ENCODE results near the gene PHACTR2. TPM values are rescaled to one million over a fixed set of nuclear protein-coding genes. Genes with fewer than 3 reads are reported as not detected.
A peak's percentile ranks its signal among the peaks of the same experiment; 100 is the strongest.

Gene PHACTR2
- total and polyA plus RNA-seq, 10 of the 15 experiments (the other 5 are each of a cell fraction or from before 2014, with no cell fraction given) = 1.4 to 19.1 (median 5.3) TPM

- Histone ChIP-seq H3K9ac (ENCODE audit: control insufficient read depth, insufficient read depth, low read length) (no peak overlapping the region), H3K4me2 (ENCODE audit: control insufficient read depth, insufficient read depth) (no peak overlapping the region), H3K9me3 (replicated peaks; ENCODE audit: control insufficient read depth, insufficient read depth, low read length) (no peaks in the 10 kb centered on the region), H2AFZ (ENCODE audit: control insufficient read depth, low read depth, low read length) (no peak overlapping the region), H3K79me2 (ENCODE audit: control insufficient read depth, insufficient read depth, low read length) (no peaks in the 10 kb centered on the region), H3K27ac (ENCODE audit: control insufficient read depth, insufficient read depth) (no peak overlapping the region), H3K4me1 (ENCODE audit: control insufficient read depth, insufficient read depth, low read length) (no peaks in the 10 kb centered on the region), H3K36me3 (ENCODE audit: control insufficient read depth in 2 of 2, insufficient read depth in 2 of 2, low read length in 1 of 2) (no peaks in the 10 kb centered on the region), H3K27me3 (replicated peaks in 1 of 2; ENCODE audit: control insufficient read depth in 2 of 2, insufficient read depth in 2 of 2, low read length in 1 of 2) (no peaks in the 10 kb centered on the region), H4K20me1 (ENCODE audit: control insufficient read depth, insufficient read depth) (no peaks in the 10 kb centered on the region), H3K4me3 (no peak overlapping the region)
- SMC1A ChIA-PET (ENCODE audit: uncharacterized antibody, unreplicated experiment) = interaction anchor here (0.8 kb wide), 1 partner anchor 8 kb away, joined by 3 read pairs; no protein-coding TSS in a partner anchor
- POLR2A ChIA-PET = no interaction called here
- DNase-seq (ENCODE audit: low read depth, low spot score) = no peak
- intact Hi-C loops (cut with micrococcal nuclease; ENCODE audit: unreplicated experiment) (no loop called here), in situ Hi-C loops (cut with MboI) (no loop called here)
- WGBS (ENCODE audit: insufficient coverage, insufficient replicate concordance, low lambda C conversion rate, missing lambda C conversion rate) = 60% methylated on average over 12 of the region's 12 CpGs
- RAD21 ChIA-PET (ENCODE audit: unreplicated experiment) = no interaction called here
- no peak for ATAC-seq
- no peak for FAIRE-seq
- no TSS peak for BruUV-seq (replicated peaks)
- CTCF ChIA-PET = interaction anchor here (0.7 kb wide), 1 partner anchor 9 kb away, joined by 3 read pairs; no protein-coding TSS in a partner anchor
- TF ChIP-seq MTA2 (IDR thresholded peaks at IDR 0.05; ENCODE audit: low read depth) (no peak), ATF2 (IDR thresholded peaks at IDR 0.05; ENCODE audit: low read length) (no peak), YY1 (IDR thresholded peaks at IDR 0.05; ENCODE audit: low read depth, low read length) (0 out of 2 replicates have a peak, but pooled peaks have one; percentile 28), NFIC (IDR thresholded peaks at IDR 0.05; ENCODE audit: low read depth, low read length) (no peak), ZZZ3 (IDR thresholded peaks at IDR 0.05; ENCODE audit: control insufficient read depth, insufficient read length, low read depth) (no peak)
These were observed 68.7 kb downstream of the PHACTR2 start for GRCh38 chr6:143746202-143747119.
